CD4-positive, alpha-beta T cell (primary cell): ENCODE results near the gene PCDHB15. TPM values are rescaled to one million over a fixed set of nuclear protein-coding genes. Genes with fewer than 3 reads are reported as not detected.

Experiments used
- ATAC-seq: fragments of 200-7000 bp; cut with Tn5 transposase; one replicate; pipeline ENCODE4 v1.10.0; 2022; ENCODE audit warnings: mild to moderate bottlenecking; ENCODE audit not compliant: poor library complexity
- CTCF ChIA-PET: fragments of 350-600 bp; sonication (Branson Sonifier 250); formaldehyde crosslinking; loops from one replicate; lab custom pipeline; 2021; ENCODE audit warnings: antibody characterized with exemption, inconsistent platforms; lab: Charles Lee
- POLR2A ChIA-PET: fragments of 350-600 bp; sonication (Branson Sonifier 250); formaldehyde crosslinking; loops from one replicate; lab custom pipeline; 2021; ENCODE audit warnings: antibody characterized with exemption, inconsistent platforms; lab: Charles Lee
- DNase-seq, 14 experiments: peaks; one replicate each; pipeline ENCODE4 v3.0.0-alpha.2; 2013 to 2020; ENCODE audit warnings: mixed read lengths in 2 of 14
- H3K27ac ChIP-seq, 2 donors: one replicate each; pipeline versions ENCODE4 v1.5.1 to v1.7.0; 2013; ENCODE audit warnings: low read length in 2 of 2, low read depth in 1 of 2, mild to moderate bottlenecking in 1 of 2
- H3K27me3 ChIP-seq, 2 experiments: 1 replicate in 1 of 2; 2 replicates in 1 of 2; pipeline versions ENCODE4 v1.6.1 to v1.7.0; 2013; ENCODE audit warnings: low read length in 2 of 2, control low read depth in 1 of 2, mild to moderate bottlenecking in 1 of 2, moderate library complexity in 1 of 2; ENCODE audit not compliant: insufficient read depth in 2 of 2, control insufficient read depth in 1 of 2
- H3K36me3 ChIP-seq: one replicate; pipeline ENCODE4 v1.6.1; 2013; ENCODE audit warnings: low read length, control low read depth; ENCODE audit not compliant: insufficient read depth
- H3K4me1 ChIP-seq: one replicate; pipeline ENCODE4 v1.6.1; 2013; ENCODE audit warnings: low read length, control low read depth; ENCODE audit not compliant: insufficient read depth
- H3K4me3 ChIP-seq: one replicate; pipeline ENCODE4 v1.5.1; 2013; ENCODE audit warnings: mild to moderate bottlenecking, low read length, moderate library complexity
- H3K9me3 ChIP-seq, 2 experiments: 1 replicate in 1 of 2; 2 replicates in 1 of 2; pipeline versions ENCODE4 v1.6.1 to v1.7.0; 2013; ENCODE audit warnings: low read length in 2 of 2, mild to moderate bottlenecking in 2 of 2, control low read depth in 1 of 2, moderate library complexity in 1 of 2; ENCODE audit not compliant: control insufficient read depth in 1 of 2, insufficient read depth in 1 of 2
- H3K27ac Mint-ChIP-seq: one replicate; pipeline ENCODE4 v1.8.0; 2020; ENCODE audit warnings: mixed read lengths
- H3K27me3 Mint-ChIP-seq: one replicate; pipeline ENCODE4 v1.8.0; 2021; ENCODE audit warnings: mixed read lengths
- H3K36me3 Mint-ChIP-seq: one replicate; pipeline ENCODE4 v1.8.0; 2021; ENCODE audit warnings: low read depth, mixed read lengths
- H3K4me1 Mint-ChIP-seq: one replicate; pipeline ENCODE4 v1.8.0; 2021; ENCODE audit warnings: low read depth, mixed read lengths
- H3K4me3 Mint-ChIP-seq: one replicate; pipeline ENCODE4 v1.8.0; 2020; ENCODE audit warnings: mild to moderate bottlenecking, mixed read lengths
- H3K9me3 Mint-ChIP-seq: one replicate; pipeline ENCODE4 v1.8.0; 2020; ENCODE audit warnings: mixed read lengths
- intact Hi-C, 2 experiments: fragments of 100-400 bp; cut with DNase I in 1 of 2; cut with micrococcal nuclease in 1 of 2; formaldehyde crosslinking; loops; one replicate each; pipeline versions ENCODE4 v1.15.1 to v1.9.0; 2023 to 2025; cut with DNase I, micrococcal nuclease
- total RNA-seq, 174 experiments: library from RNA in 2 of 174; stranded (reverse) in 2 of 174; gene quantifications; one replicate each; pipeline ENCODE4 v1.2.3 and lab custom pipeline; 2021 to 2026
- TF ChIP-seq, protein P1 (sequence below): fragments of 200-600 bp; IDR thresholded peaks from one replicate; pipeline ENCODE4 v1.8.0; 2022; ENCODE audit warnings: antibody characterized with exemption, mild to moderate bottlenecking

Gene PCDHB15
- total RNA-seq, 2 experiments from 2014 or later, result not detected

DNA sequence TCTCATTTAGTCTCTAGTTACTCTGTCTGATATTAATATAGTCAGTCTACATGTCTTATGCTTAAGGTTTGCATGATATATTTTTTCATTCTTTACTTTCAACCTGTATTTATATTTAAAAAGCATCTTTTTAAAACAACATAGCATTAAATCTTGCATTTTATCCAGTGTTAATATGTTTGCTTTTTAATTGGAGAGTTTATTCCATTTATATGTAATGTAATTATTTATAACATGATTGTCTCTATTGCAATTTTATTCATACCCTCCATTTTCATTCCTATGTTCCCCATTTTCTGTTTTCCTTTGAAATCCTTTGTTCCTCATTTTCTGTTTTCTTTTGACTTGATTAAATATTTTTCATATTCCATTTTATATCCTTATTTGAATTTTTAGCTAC is 13.3 kb downstream of the PCDHB15 start:
- H3K27me3 ChIP-seq, result no peaks in the 10 kb centered on the region
- intact Hi-C loops, result no loop called here
- DNase-seq, result no peak
- ATAC-seq, result no peak
- no peaks in the 10 kb centered on the region for H3K36me3 ChIP-seq
- no peaks in the 10 kb centered on the region for H3K4me1 ChIP-seq
- Mint-ChIP-seq H3K9me3 (peaks cover 16% of the 10 kb centered on the region), H3K36me3 (peaks cover 73% of the 10 kb centered on the region), H3K27me3 (no peaks in the 10 kb centered on the region), H3K4me3 (no peak overlapping the region), H3K4me1 (no peaks in the 10 kb centered on the region), H3K27ac (no peak overlapping the region)
- no peak overlapping the region for H3K4me3 ChIP-seq
- POLR2A ChIA-PET, result no interaction called here
- no peak overlapping the region for H3K27ac ChIP-seq
- CTCF ChIA-PET, result no interaction called here
- H3K9me3 ChIP-seq, result peaks cover 29 to 99% of the 10 kb centered on the region in 2 experiments
- TF ChIP-seq, protein P1, sequence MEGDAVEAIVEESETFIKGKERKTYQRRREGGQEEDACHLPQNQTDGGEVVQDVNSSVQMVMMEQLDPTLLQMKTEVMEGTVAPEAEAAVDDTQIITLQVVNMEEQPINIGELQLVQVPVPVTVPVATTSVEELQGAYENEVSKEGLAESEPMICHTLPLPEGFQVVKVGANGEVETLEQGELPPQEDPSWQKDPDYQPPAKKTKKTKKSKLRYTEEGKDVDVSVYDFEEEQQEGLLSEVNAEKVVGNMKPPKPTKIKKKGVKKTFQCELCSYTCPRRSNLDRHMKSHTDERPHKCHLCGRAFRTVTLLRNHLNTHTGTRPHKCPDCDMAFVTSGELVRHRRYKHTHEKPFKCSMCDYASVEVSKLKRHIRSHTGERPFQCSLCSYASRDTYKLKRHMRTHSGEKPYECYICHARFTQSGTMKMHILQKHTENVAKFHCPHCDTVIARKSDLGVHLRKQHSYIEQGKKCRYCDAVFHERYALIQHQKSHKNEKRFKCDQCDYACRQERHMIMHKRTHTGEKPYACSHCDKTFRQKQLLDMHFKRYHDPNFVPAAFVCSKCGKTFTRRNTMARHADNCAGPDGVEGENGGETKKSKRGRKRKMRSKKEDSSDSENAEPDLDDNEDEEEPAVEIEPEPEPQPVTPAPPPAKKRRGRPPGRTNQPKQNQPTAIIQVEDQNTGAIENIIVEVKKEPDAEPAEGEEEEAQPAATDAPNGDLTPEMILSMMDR, result no peak

DNA sequence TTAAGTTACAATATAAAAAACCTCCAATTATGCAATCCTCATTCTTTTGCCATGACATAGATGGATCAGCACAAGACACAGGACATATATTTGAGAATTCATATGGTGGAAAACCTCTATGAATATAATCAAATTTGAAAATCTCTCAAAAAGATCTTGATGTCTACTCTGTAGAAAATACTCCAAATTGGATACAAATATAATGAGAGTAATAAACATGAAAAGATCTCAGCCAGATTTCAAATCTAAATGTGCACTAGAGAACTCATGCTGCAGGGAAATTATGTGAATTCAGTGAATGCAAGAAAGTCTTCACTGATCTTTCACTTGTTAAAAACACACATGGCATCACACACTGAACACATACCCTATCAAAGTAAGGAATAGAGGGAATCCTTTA is 13.8 kb downstream of the PCDHB15 start:
- Histone ChIP-seq H3K9me3 (peaks cover 34 to 99% of the 10 kb centered on the region in 2 experiments), H3K4me1 (no peaks in the 10 kb centered on the region), H3K36me3 (no peaks in the 10 kb centered on the region), H3K27me3 (no peaks in the 10 kb centered on the region), H3K4me3 (no peak overlapping the region), H3K27ac (no peak overlapping the region)
- peaks cover 17% of the 10 kb centered on the region for H3K9me3 Mint-ChIP-seq
- CTCF ChIA-PET, result no interaction called here
- H3K36me3 Mint-ChIP-seq, result peaks cover 77% of the 10 kb centered on the region
- TF ChIP-seq, protein P1, result no peak
- no peaks in the 10 kb centered on the region for H3K27me3 Mint-ChIP-seq
- no peak overlapping the region for H3K27ac Mint-ChIP-seq
- no peak overlapping the region for H3K4me3 Mint-ChIP-seq
- no peaks in the 10 kb centered on the region for H3K4me1 Mint-ChIP-seq
- intact Hi-C loops, result no loop called here
- no peak for DNase-seq
- POLR2A ChIA-PET, result no interaction called here
- no peak for ATAC-seq

DNA sequence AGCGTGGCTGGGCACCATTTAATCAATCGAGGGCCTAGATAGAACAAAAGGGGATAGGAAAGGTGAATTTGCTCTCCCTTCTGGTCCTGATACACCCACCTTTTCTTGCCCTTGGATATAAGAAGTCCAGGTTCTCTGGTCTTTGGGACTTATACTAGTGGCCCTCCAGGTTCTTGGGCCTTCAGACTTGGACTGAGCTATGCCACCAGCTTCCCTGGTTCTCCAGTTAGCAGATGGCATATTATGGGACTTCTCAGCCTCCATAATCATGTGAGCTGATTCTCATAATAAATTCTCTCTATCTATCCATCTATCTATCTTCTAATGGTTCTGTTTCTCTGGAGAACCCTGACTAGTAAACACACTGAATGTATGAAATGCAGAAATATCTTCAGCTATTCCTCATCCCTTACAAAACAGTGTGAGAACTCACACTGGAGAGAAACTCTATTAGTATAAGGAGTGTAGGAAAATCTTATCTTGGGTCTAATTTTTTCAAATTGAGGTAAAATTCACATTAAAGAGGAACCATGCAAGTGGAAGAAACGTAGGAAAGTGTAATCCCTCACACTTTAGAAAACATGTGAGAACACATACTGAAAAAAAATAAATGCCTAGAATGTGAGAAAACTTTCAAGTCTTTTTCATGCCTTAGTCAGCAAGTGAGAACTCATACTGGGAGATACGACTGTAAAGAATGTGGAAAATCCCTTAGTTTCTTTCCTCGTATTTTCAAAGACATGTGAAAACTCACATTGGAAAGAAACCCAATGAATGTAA is 15.5 kb downstream of the PCDHB15 start:
- DNase-seq, result no peak
- POLR2A ChIA-PET, result no interaction called here

More for the DNA sequence above, 15.5 kb downstream of the PCDHB15 start:
- H3K4me1 ChIP-seq, result no peaks in the 10 kb centered on the region
- ATAC-seq, result no peak
- no peaks in the 10 kb centered on the region for H3K36me3 ChIP-seq
- TF ChIP-seq, protein P1, result no peak
- Mint-ChIP-seq H3K36me3 (peaks cover 74% of the 10 kb centered on the region), H3K4me3 (no peak overlapping the region), H3K9me3 (peaks cover 12% of the 10 kb centered on the region), H3K4me1 (no peaks in the 10 kb centered on the region), H3K27me3 (no peaks in the 10 kb centered on the region), H3K27ac (no peak overlapping the region)
- no peak overlapping the region for H3K27ac ChIP-seq
- intact Hi-C loops, result no loop called here
- no peaks in the 10 kb centered on the region for H3K27me3 ChIP-seq
- peaks cover 41 to 98% of the 10 kb centered on the region in 2 experiments for H3K9me3 ChIP-seq
- H3K4me3 ChIP-seq, result no peak overlapping the region
- CTCF ChIA-PET, result no interaction called here
